ENCODE results near the gene TMEM52B.
"Not testable (repeated sequence)": the region's sequence is repeated elsewhere in the genome, so short reads cannot be mapped to it uniquely, and the experiment has no call there.

Gene TMEM52B

DNA sequence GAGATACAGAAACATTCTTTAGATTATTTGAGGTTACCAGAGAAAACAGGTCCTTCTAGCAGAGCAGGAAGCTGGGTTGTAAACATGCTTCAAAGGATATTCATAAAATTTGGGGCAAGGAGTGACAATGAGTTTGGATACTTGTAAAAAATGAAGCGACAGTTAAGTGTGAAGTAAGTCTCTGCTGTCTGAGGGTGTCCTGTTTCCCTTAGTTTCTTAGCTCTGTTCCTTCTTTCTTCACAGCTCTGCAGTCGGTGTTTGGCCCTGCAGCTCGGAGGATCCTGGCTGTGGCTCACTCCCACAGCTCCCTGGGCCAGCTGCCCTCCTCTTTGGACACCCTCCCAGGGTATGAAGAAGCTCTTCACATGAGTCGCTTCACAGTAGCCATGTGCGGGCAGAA lies 10.8 kb downstream of the TMEM52B start:
- Histone ChIP-seq H3K9ac (ENCODE audit: low read depth in 1 of 2, low read length in 2 of 2) (no peak overlapping the region), H3K4me3 (ENCODE audit: low read depth in 1 of 2, low read length in 2 of 2) (no peak overlapping the region), H3K27me3 (ENCODE audit: control insufficient read depth in 1 of 2, insufficient read depth in 2 of 2, low read length in 2 of 2) (no peaks in the 10 kb centered on the region), H3K9me3 (ENCODE audit: control insufficient read depth in 1 of 2, low read length in 2 of 2) (no peaks in the 10 kb centered on the region), H3K36me3 (ENCODE audit: control insufficient read depth in 1 of 2, insufficient read depth in 2 of 2, low read length in 2 of 2) (no peaks in the 10 kb centered on the region), H3K27ac (ENCODE audit: low read depth, low read length) (no peak overlapping the region), H3K4me1 (ENCODE audit: control insufficient read depth in 1 of 2, insufficient read depth in 2 of 2, low read length in 2 of 2) (no peaks in the 10 kb centered on the region)

- H3K9ac ChIP-seq (ENCODE audit: low read depth in 1 of 2, low read length in 2 of 2) = no peak overlapping the region
- H3K36me3 ChIP-seq (ENCODE audit: control insufficient read depth in 1 of 2, insufficient read depth in 2 of 2, low read length in 2 of 2) = no peaks in the 10 kb centered on the region
- no peak overlapping the region for H3K27ac ChIP-seq (ENCODE audit: low read depth, low read length)
- no peaks in the 10 kb centered on the region for H3K4me1 ChIP-seq (ENCODE audit: control insufficient read depth in 1 of 2, insufficient read depth in 2 of 2, low read length in 2 of 2)
- no peaks in the 10 kb centered on the region for H3K9me3 ChIP-seq (ENCODE audit: control insufficient read depth in 1 of 2, low read length in 2 of 2)
- H3K4me3 ChIP-seq (ENCODE audit: low read depth in 1 of 2, low read length in 2 of 2) = no peak overlapping the region
- no peaks in the 10 kb centered on the region for H3K27me3 ChIP-seq (ENCODE audit: control insufficient read depth in 1 of 2, insufficient read depth in 2 of 2, low read length in 2 of 2)
Measured at GRCh38 chr12:10190558-10191388, 11.9 kb downstream of the TMEM52B start.

DNA sequence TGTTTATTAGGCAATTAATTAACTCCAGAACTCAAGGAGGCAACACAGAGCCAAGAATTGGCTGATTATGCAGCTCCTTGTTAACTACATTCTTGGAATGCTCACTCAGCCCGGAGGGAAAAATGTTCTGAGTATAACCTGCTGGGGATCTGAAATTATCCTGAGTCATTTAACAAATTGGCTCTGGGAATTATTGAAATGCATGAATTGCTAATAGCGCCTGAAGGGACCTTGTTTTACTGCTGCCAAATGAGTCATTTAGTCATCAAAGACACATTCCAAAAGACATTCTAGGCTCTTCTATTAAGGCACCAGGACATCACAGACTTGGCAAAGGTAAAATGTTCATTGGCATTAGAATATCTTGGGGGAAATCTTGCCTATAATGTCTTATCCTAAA lies 13.0 kb downstream of the TMEM52B start:
- Histone ChIP-seq H3K9me3 (ENCODE audit: control insufficient read depth in 1 of 2, low read length in 2 of 2) (no peaks in the 10 kb centered on the region), H3K27ac (ENCODE audit: low read depth, low read length) (no peak overlapping the region), H3K4me3 (ENCODE audit: low read depth in 1 of 2, low read length in 2 of 2) (no peak overlapping the region), H3K27me3 (ENCODE audit: control insufficient read depth in 1 of 2, insufficient read depth in 2 of 2, low read length in 2 of 2) (no peaks in the 10 kb centered on the region), H3K4me1 (ENCODE audit: control insufficient read depth in 1 of 2, insufficient read depth in 2 of 2, low read length in 2 of 2) (no peaks in the 10 kb centered on the region), H3K9ac (ENCODE audit: low read depth in 1 of 2, low read length in 2 of 2) (no peak overlapping the region), H3K36me3 (ENCODE audit: control insufficient read depth in 1 of 2, insufficient read depth in 2 of 2, low read length in 2 of 2) (no peaks in the 10 kb centered on the region)

DNA sequence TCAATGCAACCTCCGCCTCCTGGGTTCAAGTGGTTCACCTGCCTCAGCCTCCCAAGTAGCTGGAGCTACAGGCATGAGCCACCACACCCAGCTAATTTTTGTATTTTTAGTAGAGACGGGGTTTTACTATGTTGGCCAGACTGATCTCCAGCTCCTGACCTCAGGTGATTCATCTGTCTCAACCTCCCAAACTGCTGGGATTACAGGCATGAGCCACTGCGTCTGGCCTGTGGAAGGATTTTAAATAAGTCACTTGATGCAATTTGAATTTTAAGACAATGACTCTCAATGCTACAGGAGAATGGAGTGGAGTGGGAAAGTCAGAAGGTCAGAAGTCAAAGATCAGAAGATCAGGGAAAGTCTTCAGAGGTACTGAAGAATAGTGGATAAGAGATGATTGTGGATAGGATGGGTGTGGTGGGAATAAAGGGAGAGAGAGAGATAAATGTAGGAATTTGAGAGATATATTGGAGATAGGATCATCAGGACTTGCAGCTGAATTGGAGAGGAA lies 15.4 kb downstream of the TMEM52B start:
- no peaks in the 10 kb centered on the region for H3K27me3 ChIP-seq (ENCODE audit: control insufficient read depth in 1 of 2, insufficient read depth in 2 of 2, low read length in 2 of 2)

GRCh38 chr12:10196210-10196609 lies 17.4 kb downstream of the TMEM52B start:
- Histone ChIP-seq H3K36me3 (ENCODE audit: control insufficient read depth in 1 of 2, insufficient read depth in 2 of 2, low read length in 2 of 2) (no peaks in the 10 kb centered on the region), H3K27me3 (ENCODE audit: control insufficient read depth in 1 of 2, insufficient read depth in 2 of 2, low read length in 2 of 2) (no peaks in the 10 kb centered on the region)

More for the DNA sequence above, 15.4 kb downstream of the TMEM52B start:
- Histone ChIP-seq H3K27ac (ENCODE audit: low read depth, low read length) (no peak overlapping the region), H3K9me3 (ENCODE audit: control insufficient read depth in 1 of 2, low read length in 2 of 2) (no peaks in the 10 kb centered on the region), H3K9ac (ENCODE audit: low read depth in 1 of 2, low read length in 2 of 2) (no peak overlapping the region), H3K4me3 (ENCODE audit: low read depth in 1 of 2, low read length in 2 of 2) (no peak overlapping the region), H3K36me3 (ENCODE audit: control insufficient read depth in 1 of 2, insufficient read depth in 2 of 2, low read length in 2 of 2) (no peaks in the 10 kb centered on the region), H3K4me1 (ENCODE audit: control insufficient read depth in 1 of 2, insufficient read depth in 2 of 2, low read length in 2 of 2) (no peaks in the 10 kb centered on the region)

GRCh38 chr12:10197879-10198278 lies 19.0 kb downstream of the TMEM52B start:
- Histone ChIP-seq H3K27ac (ENCODE audit: low read depth, low read length) (no peak overlapping the region), H3K9me3 (ENCODE audit: control insufficient read depth in 1 of 2, low read length in 2 of 2) (no peaks in the 10 kb centered on the region), H3K36me3 (ENCODE audit: control insufficient read depth in 1 of 2, insufficient read depth in 2 of 2, low read length in 2 of 2) (no peaks in the 10 kb centered on the region), H3K27me3 (ENCODE audit: control insufficient read depth in 1 of 2, insufficient read depth in 2 of 2, low read length in 2 of 2) (no peaks in the 10 kb centered on the region), H3K9ac (ENCODE audit: low read depth in 1 of 2, low read length in 2 of 2) (no peak overlapping the region), H3K4me3 (ENCODE audit: low read depth in 1 of 2, low read length in 2 of 2) (no peak overlapping the region), H3K4me1 (ENCODE audit: control insufficient read depth in 1 of 2, insufficient read depth in 2 of 2, low read length in 2 of 2) (no peaks in the 10 kb centered on the region)

More at GRCh38 chr12:10196210-10196609, 17.4 kb downstream of the TMEM52B start:
- H3K27ac ChIP-seq (ENCODE audit: low read depth, low read length) = no peak overlapping the region
- H3K9ac ChIP-seq (ENCODE audit: low read depth in 1 of 2, low read length in 2 of 2) = no peak overlapping the region
- no peaks in the 10 kb centered on the region for H3K9me3 ChIP-seq (ENCODE audit: control insufficient read depth in 1 of 2, low read length in 2 of 2)
- H3K4me3 ChIP-seq (ENCODE audit: low read depth in 1 of 2, low read length in 2 of 2) = no peak overlapping the region
- H3K4me1 ChIP-seq (ENCODE audit: control insufficient read depth in 1 of 2, insufficient read depth in 2 of 2, low read length in 2 of 2) = no peaks in the 10 kb centered on the region

DNA sequence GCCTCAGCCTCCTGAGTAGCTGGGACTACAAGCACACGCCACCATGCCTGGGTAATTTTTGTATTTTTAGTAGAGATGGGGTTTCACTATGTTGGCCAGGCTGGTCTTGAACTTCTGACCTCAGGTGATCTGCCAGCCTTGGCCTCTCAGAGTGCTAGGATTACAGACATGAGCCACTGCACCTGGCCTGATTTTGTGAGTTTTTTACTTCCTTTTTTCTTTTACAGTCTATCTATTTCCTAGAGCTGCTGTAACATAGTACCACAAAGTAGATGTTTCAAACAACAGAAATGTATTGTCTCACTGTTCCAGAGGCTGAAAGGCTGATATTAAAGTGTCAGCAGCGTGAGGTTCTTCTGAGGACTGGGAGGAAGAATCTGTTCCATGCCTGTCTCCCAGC lies 25.7 kb downstream of the TMEM52B start:
- H3K36me3 ChIP-seq (ENCODE audit: control insufficient read depth in 1 of 2, insufficient read depth in 2 of 2, low read length in 2 of 2); H3K9me3 ChIP-seq (ENCODE audit: control insufficient read depth in 1 of 2, low read length in 2 of 2); H3K9ac ChIP-seq (ENCODE audit: low read depth in 1 of 2, low read length in 2 of 2); H3K27me3 ChIP-seq (ENCODE audit: control insufficient read depth in 1 of 2, insufficient read depth in 2 of 2, low read length in 2 of 2); H3K4me3 ChIP-seq (ENCODE audit: low read depth in 1 of 2, low read length in 2 of 2); H3K27ac ChIP-seq (ENCODE audit: low read depth, low read length); H3K4me1 ChIP-seq (ENCODE audit: control insufficient read depth in 1 of 2, insufficient read depth in 2 of 2, low read length in 2 of 2): not testable (repeated sequence)

DNA sequence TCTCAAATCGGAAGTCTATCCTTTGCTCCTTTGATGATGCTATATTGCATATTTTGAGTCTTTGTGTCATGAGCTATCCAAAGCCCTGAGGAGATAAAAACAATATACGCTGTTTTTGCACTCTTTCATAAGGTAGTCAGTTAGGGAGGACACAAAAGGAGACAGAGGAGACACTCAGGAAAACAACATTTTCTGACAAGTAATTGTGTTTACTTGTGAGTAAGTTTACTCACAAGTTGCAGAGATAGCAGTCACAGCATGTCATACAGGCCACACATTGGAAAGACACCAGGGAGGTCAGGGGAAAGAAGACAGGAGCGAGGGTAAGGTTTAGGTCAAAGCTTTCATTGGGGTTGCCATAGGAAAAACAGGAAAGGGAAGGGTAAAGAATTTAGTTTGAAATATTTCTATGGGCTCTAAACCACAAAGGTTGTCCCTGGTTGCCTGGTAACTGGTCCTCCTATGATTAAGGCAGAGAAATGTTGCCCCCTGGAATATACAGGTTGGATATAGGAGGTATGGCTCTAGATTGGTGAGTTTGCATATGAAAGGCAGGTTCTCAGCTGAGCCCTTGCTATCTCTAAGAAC lies 26.5 kb downstream of the TMEM52B start:
- Histone ChIP-seq H3K4me1 (ENCODE audit: control insufficient read depth in 1 of 2, insufficient read depth in 2 of 2, low read length in 2 of 2) (no peaks in the 10 kb centered on the region), H3K9ac (ENCODE audit: low read depth in 1 of 2, low read length in 2 of 2) (no peak overlapping the region), H3K9me3 (ENCODE audit: control insufficient read depth in 1 of 2, low read length in 2 of 2) (no peaks in the 10 kb centered on the region), H3K4me3 (ENCODE audit: low read depth in 1 of 2, low read length in 2 of 2) (no peak overlapping the region), H3K27me3 (ENCODE audit: control insufficient read depth in 1 of 2, insufficient read depth in 2 of 2, low read length in 2 of 2) (no peaks in the 10 kb centered on the region), H3K36me3 (ENCODE audit: control insufficient read depth in 1 of 2, insufficient read depth in 2 of 2, low read length in 2 of 2) (no peaks in the 10 kb centered on the region), H3K27ac (ENCODE audit: low read depth, low read length) (no peak overlapping the region)

- Histone ChIP-seq H3K9ac (ENCODE audit: low read depth in 1 of 2, low read length in 2 of 2) (no peak overlapping the region), H3K27ac (ENCODE audit: low read depth, low read length) (no peak overlapping the region), H3K9me3 (ENCODE audit: control insufficient read depth in 1 of 2, low read length in 2 of 2) (no peaks in the 10 kb centered on the region), H3K36me3 (ENCODE audit: control insufficient read depth in 1 of 2, insufficient read depth in 2 of 2, low read length in 2 of 2) (no peaks in the 10 kb centered on the region), H3K27me3 (ENCODE audit: control insufficient read depth in 1 of 2, insufficient read depth in 2 of 2, low read length in 2 of 2) (no peaks in the 10 kb centered on the region), H3K4me3 (ENCODE audit: low read depth in 1 of 2, low read length in 2 of 2) (no peak overlapping the region), H3K4me1 (ENCODE audit: control insufficient read depth in 1 of 2, insufficient read depth in 2 of 2, low read length in 2 of 2) (no peaks in the 10 kb centered on the region)
Measured at GRCh38 chr12:10207136-10207535, 28.3 kb downstream of the TMEM52B start.

- no peak overlapping the region for H3K27ac ChIP-seq (ENCODE audit: low read depth, low read length)
- H3K4me3 ChIP-seq (ENCODE audit: low read depth in 1 of 2, low read length in 2 of 2) = no peak overlapping the region
- no peaks in the 10 kb centered on the region for H3K36me3 ChIP-seq (ENCODE audit: control insufficient read depth in 1 of 2, insufficient read depth in 2 of 2, low read length in 2 of 2)
- H3K9ac ChIP-seq (ENCODE audit: low read depth in 1 of 2, low read length in 2 of 2) = no peak overlapping the region
- H3K27me3 ChIP-seq (ENCODE audit: control insufficient read depth in 1 of 2, insufficient read depth in 2 of 2, low read length in 2 of 2) = no peaks in the 10 kb centered on the region
- peaks cover 12% of the 10 kb centered on the region in 2 donors for H3K4me1 ChIP-seq (ENCODE audit: control insufficient read depth in 1 of 2, insufficient read depth in 2 of 2, low read length in 2 of 2)
- no peaks in the 10 kb centered on the region for H3K9me3 ChIP-seq (ENCODE audit: control insufficient read depth in 1 of 2, low read length in 2 of 2)
Measured at GRCh38 chr12:10210225-10210624, 31.4 kb downstream of the TMEM52B start.
